SU-DHL-6 (cell line): ENCODE data around the gene PGBD5.

Experiments used
- H2AFZ ChIP-seq: fragments of 200-600 bp; sonication (generic); 2 replicates; pipeline ENCODE4 v1.6.1; 2014; ENCODE audit warnings: low read depth, mild to moderate bottlenecking, moderate library complexity, mixed read lengths, antibody characterized with exemption, low read length; ENCODE audit not compliant: severe bottlenecking
- H3F3A ChIP-seq: fragments of 200-600 bp; shearing (Covaris generic); 2 replicates; pipeline ENCODE4 v1.6.0; 2016; ENCODE audit warnings: antibody characterized with exemption, mild to moderate bottlenecking; ENCODE audit not compliant: insufficient read depth
- H3K27ac ChIP-seq: fragments of 200-600 bp; sonication (generic); 2 replicates; pipeline ENCODE4 v1.5.1; 2016; ENCODE audit warnings: low read depth, mild to moderate bottlenecking, low read length, moderate library complexity, mixed read lengths
- H3K27me3 ChIP-seq: fragments of 200-600 bp; sonication (generic), shearing (Covaris generic); 2 replicates; pipeline ENCODE4 v1.6.0; 2014; ENCODE audit warnings: mild to moderate bottlenecking, low read length
- H3K36me3 ChIP-seq: fragments of 200-600 bp; sonication (generic); 2 replicates; pipeline ENCODE4 v1.6.1; 2014; ENCODE audit warnings: mild to moderate bottlenecking, low read length, mixed read lengths
- H3K4me2 ChIP-seq: fragments of 300-600, 200-600 bp; shearing (Covaris generic), sonication (generic); 2 replicates; pipeline ENCODE4 v1.6.0; 2014; ENCODE audit warnings: low read length, low read depth, mild to moderate bottlenecking; ENCODE audit not compliant: poor library complexity, severe bottlenecking
- H3K4me3 ChIP-seq: fragments of 200-600 bp; sonication (generic); 2 replicates; pipeline ENCODE4 v1.5.1; 2014; ENCODE audit warnings: antibody characterized with exemption, low read length, mild to moderate bottlenecking, mixed read lengths; ENCODE audit not compliant: insufficient read depth, poor library complexity, severe bottlenecking
- H3K79me2 ChIP-seq: fragments of 200-600 bp; sonication (generic); 2 replicates; pipeline ENCODE4 v1.6.1; 2014; ENCODE audit warnings: mild to moderate bottlenecking, low read length, moderate library complexity; ENCODE audit not compliant: insufficient read depth
- H3K9ac ChIP-seq: fragments of 200-600 bp; sonication (generic); 2 replicates; pipeline ENCODE4 v1.7.0; 2014; ENCODE audit warnings: mild to moderate bottlenecking, low read length
- H3K9me2 ChIP-seq: fragments of 200-600 bp; sonication (generic); replicated peaks from 2 replicates; pipeline ENCODE4 v1.6.1; 2014; ENCODE audit warnings: low read length; ENCODE audit not compliant: insufficient read depth
- H3K9me3 ChIP-seq: fragments of 200-600 bp; sonication (generic); 2 replicates; pipeline ENCODE4 v1.6.1; 2014; ENCODE audit warnings: low read length, mixed read lengths; ENCODE audit not compliant: insufficient read depth
- H4K20me1 ChIP-seq: fragments of 200-600 bp; sonication (generic); 2 replicates; pipeline ENCODE4 v1.6.1; 2014; ENCODE audit warnings: low read depth, mild to moderate bottlenecking, antibody characterized with exemption, low read length, moderate library complexity, mixed read lengths
- EZH2phosphoT487 ChIP-seq: fragments of 200-600 bp; sonication (generic), shearing (Covaris generic); conservative IDR thresholded peaks from 2 replicates; pipeline ENCODE4 v1.6.1; 2018; ENCODE audit warnings: mild to moderate bottlenecking, antibody characterized with exemption, low read length, moderate library complexity, mixed read lengths
- TF ChIP-seq, protein P1 (sequence below): fragments of 200-600 bp; sonication (generic); IDR thresholded peaks from one replicate; pipeline ENCODE4 v1.5.1; 2017; ENCODE audit warnings: antibody characterized with exemption, mild to moderate bottlenecking, low read length, moderate library complexity; ENCODE audit not compliant: insufficient read depth, poor library complexity, severe bottlenecking

PGBD5 gene

DNA sequence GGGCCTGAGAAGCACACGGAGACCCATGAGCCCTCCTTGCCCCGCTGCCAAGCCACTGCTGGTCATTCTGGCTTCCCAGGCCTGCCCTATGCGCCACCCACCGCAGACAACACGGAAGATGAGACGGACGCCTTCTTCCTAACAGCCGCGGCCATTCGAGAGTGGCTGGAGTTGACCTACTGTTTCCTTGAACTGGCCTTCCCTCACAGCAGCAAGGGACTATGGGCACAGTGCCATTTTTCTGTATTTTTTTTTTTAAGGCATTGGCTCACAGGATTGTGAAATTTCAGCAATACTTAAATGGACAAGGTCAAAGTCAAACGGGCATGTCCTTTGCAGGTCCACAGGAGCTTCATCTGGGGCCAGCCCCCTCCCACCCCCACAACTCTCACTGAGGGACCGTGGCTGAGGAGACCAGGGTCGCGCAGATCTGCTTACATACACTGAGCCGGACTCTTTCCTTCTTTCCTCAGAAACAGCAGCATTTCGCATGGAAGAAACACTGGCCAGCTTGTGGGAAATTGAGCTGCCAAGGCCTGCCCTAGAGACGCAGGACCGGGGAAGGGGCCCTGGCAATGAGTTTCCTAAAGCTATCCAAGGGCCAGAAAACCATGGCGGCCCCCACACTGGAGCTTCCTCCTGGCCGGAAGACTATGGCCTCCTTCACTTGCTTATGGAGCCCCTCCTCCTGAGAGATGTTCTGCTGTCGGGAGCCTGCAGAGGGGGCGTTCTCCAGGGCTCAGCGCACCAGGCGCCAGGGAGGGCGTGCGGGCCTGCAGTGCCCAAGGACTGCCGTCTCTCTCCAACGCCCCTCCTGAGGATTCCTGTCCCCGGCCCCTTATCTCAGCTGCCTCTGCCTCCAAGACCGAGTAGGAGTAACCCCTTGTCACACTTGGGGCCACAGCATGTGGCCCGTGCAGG lies 98.9 kb downstream of the PGBD5 start:
- Histone ChIP-seq H3K27ac (no peak overlapping the region), H3K9ac (no peak overlapping the region), H3K4me2 (no peak overlapping the region), H3K9me2 (no peaks in the 10 kb centered on the region), H3K36me3 (no peaks in the 10 kb centered on the region), H3K79me2 (no peaks in the 10 kb centered on the region), H2AFZ (no peak overlapping the region), H3F3A (no peaks in the 10 kb centered on the region), H4K20me1 (no peaks in the 10 kb centered on the region), H3K27me3 (no peaks in the 10 kb centered on the region), H3K9me3 (no peaks in the 10 kb centered on the region), H3K4me3 (no peak overlapping the region)
- TF ChIP-seq EZH2phosphoT487: no peak
- TF ChIP-seq, protein P1, sequence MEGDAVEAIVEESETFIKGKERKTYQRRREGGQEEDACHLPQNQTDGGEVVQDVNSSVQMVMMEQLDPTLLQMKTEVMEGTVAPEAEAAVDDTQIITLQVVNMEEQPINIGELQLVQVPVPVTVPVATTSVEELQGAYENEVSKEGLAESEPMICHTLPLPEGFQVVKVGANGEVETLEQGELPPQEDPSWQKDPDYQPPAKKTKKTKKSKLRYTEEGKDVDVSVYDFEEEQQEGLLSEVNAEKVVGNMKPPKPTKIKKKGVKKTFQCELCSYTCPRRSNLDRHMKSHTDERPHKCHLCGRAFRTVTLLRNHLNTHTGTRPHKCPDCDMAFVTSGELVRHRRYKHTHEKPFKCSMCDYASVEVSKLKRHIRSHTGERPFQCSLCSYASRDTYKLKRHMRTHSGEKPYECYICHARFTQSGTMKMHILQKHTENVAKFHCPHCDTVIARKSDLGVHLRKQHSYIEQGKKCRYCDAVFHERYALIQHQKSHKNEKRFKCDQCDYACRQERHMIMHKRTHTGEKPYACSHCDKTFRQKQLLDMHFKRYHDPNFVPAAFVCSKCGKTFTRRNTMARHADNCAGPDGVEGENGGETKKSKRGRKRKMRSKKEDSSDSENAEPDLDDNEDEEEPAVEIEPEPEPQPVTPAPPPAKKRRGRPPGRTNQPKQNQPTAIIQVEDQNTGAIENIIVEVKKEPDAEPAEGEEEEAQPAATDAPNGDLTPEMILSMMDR: no peak

DNA sequence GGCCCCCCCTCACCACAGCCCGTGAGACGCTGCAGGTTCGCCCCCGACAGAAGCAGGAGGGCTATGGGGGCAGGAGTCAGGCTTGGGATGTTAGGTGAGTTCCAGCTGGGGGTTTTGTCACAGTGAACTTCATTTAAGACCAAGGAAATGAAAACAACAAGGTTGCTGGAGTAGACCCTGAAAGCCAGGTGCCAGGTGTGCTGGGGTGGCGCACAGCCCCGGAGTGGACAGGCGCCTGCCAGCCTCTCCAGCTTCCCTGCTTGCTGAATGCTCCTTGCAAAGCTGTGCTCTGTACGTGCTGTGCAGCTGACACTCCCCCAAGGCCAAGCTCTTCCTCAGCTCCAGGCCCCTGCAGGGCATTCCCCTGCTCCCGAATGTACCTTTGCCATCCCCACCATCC lies 102.4 kb downstream of the PGBD5 start:
- Histone ChIP-seq H4K20me1 (no peaks in the 10 kb centered on the region), H3F3A (no peaks in the 10 kb centered on the region), H3K9me2 (no peaks in the 10 kb centered on the region), H2AFZ (no peak overlapping the region), H3K27ac (no peak overlapping the region), H3K27me3 (no peaks in the 10 kb centered on the region), H3K79me2 (no peaks in the 10 kb centered on the region), H3K9ac (no peak overlapping the region), H3K9me3 (no peaks in the 10 kb centered on the region), H3K4me2 (no peak overlapping the region), H3K36me3 (no peaks in the 10 kb centered on the region), H3K4me3 (no peak overlapping the region)
- TF ChIP-seq, protein P1: no peak
- TF ChIP-seq EZH2phosphoT487: no peak

DNA sequence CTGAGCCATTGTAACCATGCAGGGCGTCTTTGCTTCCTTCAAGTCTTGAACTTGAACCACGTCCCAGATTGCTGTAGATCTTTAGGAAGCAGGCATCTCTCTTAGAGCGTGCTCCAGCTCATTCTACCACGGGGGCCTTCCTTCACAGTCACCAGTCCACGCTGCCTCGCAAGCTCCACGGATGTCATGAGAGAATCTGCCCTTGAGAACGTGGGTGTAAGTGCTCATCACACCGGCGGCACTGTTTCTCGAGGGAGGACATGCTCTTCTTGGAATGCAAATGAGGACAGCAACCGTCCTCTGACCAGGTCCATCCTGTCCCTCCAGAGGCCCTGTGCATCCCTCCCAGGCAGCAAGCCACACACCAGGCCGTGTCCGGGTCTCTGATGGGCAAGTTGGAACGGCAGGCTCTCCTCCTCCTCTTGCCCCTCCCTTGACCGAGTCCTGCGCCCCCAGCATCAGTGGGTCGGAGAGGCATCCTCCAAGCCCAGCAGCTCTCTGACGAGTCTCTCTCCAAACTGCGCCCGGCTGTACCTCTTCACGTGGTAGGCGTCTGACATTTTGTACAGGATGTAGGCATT lies 103.1 kb downstream of the PGBD5 start:
- Histone ChIP-seq H2AFZ (no peak overlapping the region), H3K4me2 (no peak overlapping the region), H3K9ac (no peak overlapping the region), H3K9me2 (no peaks in the 10 kb centered on the region), H3K4me3 (no peak overlapping the region), H3K27ac (no peak overlapping the region), H3F3A (no peaks in the 10 kb centered on the region), H3K79me2 (no peaks in the 10 kb centered on the region), H3K36me3 (no peaks in the 10 kb centered on the region), H3K27me3 (no peaks in the 10 kb centered on the region), H3K9me3 (no peaks in the 10 kb centered on the region), H4K20me1 (no peaks in the 10 kb centered on the region)
- no peak for TF ChIP-seq EZH2phosphoT487
- TF ChIP-seq, protein P1: no peak
